ENCODE data around the gene SECISBP2L. TPM values are rescaled to one million over a fixed set of nuclear protein-coding genes. Genes with fewer than 3 reads are reported as not detected.

Gene SECISBP2L
- total and polyA plus RNA-seq, 9 of the 15 experiments (the other 6 are each of a cell fraction or from before 2014, with no cell fraction given): 0.55 to 14.1 (median 10.4) TPM

- no peak for TF ChIP-seq ZNF274 (IDR thresholded peaks at IDR 0.05; ENCODE audit: borderline replicate concordance, low read depth, low read length)
- TF ChIP-seq NR0B1 (IDR thresholded peaks at IDR 0.05; ENCODE audit: partially characterized antibody): no peak
- no peak for TF ChIP-seq SMAD4 (CRISPR knock-in tag; conservative IDR thresholded peaks at IDR 0.05)
These were observed 461 bp downstream of the SECISBP2L start (continued) for GRCh38 chr15:49045751-49046219.

GRCh38 chr15:49044766-49045606 lies 1.3 kb downstream of the SECISBP2L start:
- H3K4me2 ChIP-seq (ENCODE audit: insufficient read depth, low read length): peak overlapping the region; percentile 93
- ChIA-PET POLR2A (interaction anchor here (0.6 to 2.0 kb wide), 3 partner anchors 13 to 190 kb away, joined by 3 to 4 read pairs (median 4); no protein-coding TSS in a partner anchor), CTCF (ENCODE audit: low intra/inter-chr PET ratio) (no interaction called here)
- no peak for FAIRE-seq
- intact Hi-C loops (cut with micrococcal nuclease) (loop anchor here (5.0 kb wide), 1 partner anchor 102 kb away; no protein-coding TSS in a partner anchor), in situ Hi-C loops (cut with MboI) (no loop called here)
- 0 out of 2 replicates have a peak, but pooled peaks cover 4% of the 10 kb centered on the region for H4K20me1 ChIP-seq (replicated peaks; ENCODE audit: control insufficient read depth, insufficient read depth, low read length)
- no peaks in the 10 kb centered on the region for H3K9me3 ChIP-seq (replicated peaks; ENCODE audit: control insufficient read depth, insufficient read depth, low read depth, low read length)
- H3K27ac ChIP-seq (ENCODE audit: extremely low read depth, low read depth, low read length): peak overlapping the region; percentile 82; the same call in 2 of the 3 replicates
- H3K9me1 ChIP-seq (ENCODE audit: control insufficient read depth, insufficient read depth, low read length): no peaks in the 10 kb centered on the region
- BruUV-seq (replicated peaks): TSS peak; percentile 61
- H3K27me3 ChIP-seq (ENCODE audit: control insufficient read depth in 2 of 2, insufficient read depth in 2 of 2, low read length in 2 of 2): no peaks in the 10 kb centered on the region
- peaks cover 8 to 10% of the 10 kb centered on the region in 2 experiments; a peak in 4 of 5 replicates for H3K4me1 ChIP-seq (replicated peaks in 1 of 2; ENCODE audit: control insufficient read depth in 2 of 2, insufficient read depth in 2 of 2, low read length in 2 of 2)
- H3K4me3 ChIP-seq: peak overlapping the region; percentile 92
- ATAC-seq: peak; percentile 4; the same call in 1 of the 3 replicates
- peak overlapping the region in 1 of 2 experiments; percentile 87; a peak in 3 of 4 replicates for H3K9ac ChIP-seq (ENCODE audit: insufficient read depth in 1 of 2, low read depth in 2 of 2, low read length in 2 of 2)
- peaks cover 57% of the 10 kb centered on the region for H3K79me2 ChIP-seq (ENCODE audit: control insufficient read depth, insufficient read depth, low read length)
- DNase-seq (ENCODE audit: extremely low read depth in 1 of 4, low spot score in 3 of 4): peak in 1 of 4 experiments; percentile 7
- 0 out of 3 replicates have a peak, but pooled peaks cover 3% of the 10 kb centered on the region for H3K36me3 ChIP-seq (ENCODE audit: control insufficient read depth, insufficient read depth, low read length)
- peak overlapping the region; percentile 100 for H2AFZ ChIP-seq (ENCODE audit: low read depth, low read length)
- WGBS (ENCODE audit: insufficient coverage, low coverage, missing lambda C conversion rate): 2% methylated on average over 8 of the region's 8 CpGs
- TF ChIP-seq DACH1 (IDR thresholded peaks at IDR 0.05; ENCODE audit: partially characterized antibody) (peak; percentile 66), SRF (CRISPR knock-in tag; IDR thresholded peaks at IDR 0.05) (no peak), ZBTB40 (IDR thresholded peaks at IDR 0.05) (peak; percentile 79), ZBTB40 (CRISPR knock-in tag; IDR thresholded peaks at IDR 0.05) (no peak), ZNF384 (IDR thresholded peaks at IDR 0.05; ENCODE audit: low read depth, low read length) (peak; percentile 66)
